Loucy (cell line): ENCODE data around the gene RAP2C.

ENCODE experiments used
- CTCF ChIP-seq: fragments of 200-600 bp; sonication (generic); conservative IDR thresholded peaks from 2 replicates; pipeline ENCODE4 v1.5.1; 2014; ENCODE audit warnings: mild to moderate bottlenecking, antibody characterized with exemption, low read length
- EZH2phosphoT487 ChIP-seq: fragments of 200-600 bp; IDR thresholded peaks from 2 replicates; pipeline ENCODE4 v1.6.1; 2018; ENCODE audit warnings: antibody characterized with exemption, mild to moderate bottlenecking, moderate library complexity, borderline replicate concordance

DNA sequence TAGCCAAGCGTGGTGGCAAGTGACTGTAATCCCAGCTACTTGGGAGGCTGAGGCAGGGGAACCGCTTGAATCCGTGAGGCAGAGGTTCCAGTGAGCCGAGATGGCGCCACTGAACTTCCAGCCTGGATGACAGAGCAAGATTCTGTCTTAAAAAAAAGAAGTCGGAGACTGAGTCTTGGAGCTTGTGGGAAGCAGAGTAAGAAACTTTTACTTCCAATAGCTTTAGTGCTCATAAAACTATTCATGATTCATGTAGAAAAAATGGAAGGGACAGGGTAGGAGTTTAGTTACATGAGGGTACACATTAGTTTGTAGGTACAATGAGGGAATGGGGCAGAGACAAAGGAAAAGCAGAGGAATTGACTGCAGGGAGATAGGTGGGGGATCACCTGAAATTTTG, 19.3 kb downstream of the RAP2C start:
- TF ChIP-seq CTCF, result no peak
- no peak for TF ChIP-seq EZH2phosphoT487
